HL-60 (cell line): ENCODE measurements around the gene HSD17B3.

Experiments
- GABPA ChIP-seq: IDR thresholded peaks from 2 replicates; pipeline ENCODE4 v1.6.1; 2012; ENCODE audit warnings: low read depth
- POLR2AphosphoS5 ChIP-seq: IDR thresholded peaks from 2 replicates; pipeline ENCODE4 v1.6.1; 2012; ENCODE audit warnings: low read depth
- TF ChIP-seq, protein P1 (sequence below): IDR thresholded peaks from one replicate; pipeline ENCODE4 v1.5.1; 2011; ENCODE audit warnings: low read length, control low read depth, inconsistent platforms; ENCODE audit not compliant: insufficient read depth

DNA sequence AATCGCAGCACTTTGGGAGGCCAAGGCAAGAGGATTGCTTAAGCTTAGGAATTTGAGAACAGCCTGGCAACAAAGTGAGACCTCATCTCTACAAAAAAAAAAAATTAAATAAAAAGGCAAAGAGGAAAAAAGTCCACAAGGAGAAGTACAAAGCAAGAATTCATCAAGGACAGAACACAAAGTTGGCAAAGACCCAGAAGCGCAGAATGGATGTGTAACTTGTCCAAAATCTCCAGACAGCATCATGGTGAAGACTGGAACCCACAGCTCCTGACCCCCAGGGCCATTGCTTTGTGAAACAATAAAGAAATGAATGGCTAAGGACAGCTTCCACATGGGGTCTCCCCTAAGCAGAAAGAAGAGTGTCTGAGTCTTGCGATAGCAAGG, 7.8 kb downstream of the HSD17B3 start:
- TF ChIP-seq, protein P1, sequence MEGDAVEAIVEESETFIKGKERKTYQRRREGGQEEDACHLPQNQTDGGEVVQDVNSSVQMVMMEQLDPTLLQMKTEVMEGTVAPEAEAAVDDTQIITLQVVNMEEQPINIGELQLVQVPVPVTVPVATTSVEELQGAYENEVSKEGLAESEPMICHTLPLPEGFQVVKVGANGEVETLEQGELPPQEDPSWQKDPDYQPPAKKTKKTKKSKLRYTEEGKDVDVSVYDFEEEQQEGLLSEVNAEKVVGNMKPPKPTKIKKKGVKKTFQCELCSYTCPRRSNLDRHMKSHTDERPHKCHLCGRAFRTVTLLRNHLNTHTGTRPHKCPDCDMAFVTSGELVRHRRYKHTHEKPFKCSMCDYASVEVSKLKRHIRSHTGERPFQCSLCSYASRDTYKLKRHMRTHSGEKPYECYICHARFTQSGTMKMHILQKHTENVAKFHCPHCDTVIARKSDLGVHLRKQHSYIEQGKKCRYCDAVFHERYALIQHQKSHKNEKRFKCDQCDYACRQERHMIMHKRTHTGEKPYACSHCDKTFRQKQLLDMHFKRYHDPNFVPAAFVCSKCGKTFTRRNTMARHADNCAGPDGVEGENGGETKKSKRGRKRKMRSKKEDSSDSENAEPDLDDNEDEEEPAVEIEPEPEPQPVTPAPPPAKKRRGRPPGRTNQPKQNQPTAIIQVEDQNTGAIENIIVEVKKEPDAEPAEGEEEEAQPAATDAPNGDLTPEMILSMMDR, result no peak
- TF ChIP-seq POLR2AphosphoS5 (no peak), GABPA (no peak)
